HG03571 (cell line): ENCODE data around the gene MMP2.

Experiments used
- ATAC-seq: cut with Tn5 transposase; IDR thresholded peaks from one replicate; pipeline ENCODE4 v1.9.1; 2021; ENCODE audit not compliant: unreplicated experiment

The MMP2 gene

DNA sequence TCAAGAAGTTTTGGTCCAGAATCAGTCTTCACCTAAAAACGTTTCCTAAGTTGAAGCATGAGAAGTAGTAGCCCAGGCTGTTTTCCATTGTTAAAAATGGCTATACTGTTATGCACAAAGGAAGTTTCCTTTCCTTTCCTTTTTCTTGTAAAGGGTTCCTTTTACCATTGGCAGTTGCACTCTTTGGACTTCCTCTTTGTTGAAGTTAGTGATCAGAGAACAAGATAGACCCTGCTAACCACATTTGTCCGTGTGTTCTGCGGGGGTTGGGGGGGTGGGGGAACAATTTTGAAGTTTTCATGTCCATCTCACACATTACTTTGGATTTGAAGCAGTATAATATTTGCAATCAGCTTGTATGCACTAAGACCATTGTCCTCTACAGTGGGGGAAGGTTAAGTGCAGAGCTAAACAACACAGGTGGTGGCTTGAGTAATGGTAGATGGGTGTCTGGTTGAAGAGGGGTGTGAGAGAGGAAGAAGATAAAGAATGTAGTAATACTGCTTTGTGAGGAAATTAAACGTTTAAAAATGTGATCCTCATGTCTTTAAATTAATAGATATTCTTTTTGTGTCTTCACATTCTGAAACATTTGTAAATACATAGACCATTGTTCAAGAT lies 31.3 kb downstream of the MMP2 start:
- no peak for ATAC-seq

DNA sequence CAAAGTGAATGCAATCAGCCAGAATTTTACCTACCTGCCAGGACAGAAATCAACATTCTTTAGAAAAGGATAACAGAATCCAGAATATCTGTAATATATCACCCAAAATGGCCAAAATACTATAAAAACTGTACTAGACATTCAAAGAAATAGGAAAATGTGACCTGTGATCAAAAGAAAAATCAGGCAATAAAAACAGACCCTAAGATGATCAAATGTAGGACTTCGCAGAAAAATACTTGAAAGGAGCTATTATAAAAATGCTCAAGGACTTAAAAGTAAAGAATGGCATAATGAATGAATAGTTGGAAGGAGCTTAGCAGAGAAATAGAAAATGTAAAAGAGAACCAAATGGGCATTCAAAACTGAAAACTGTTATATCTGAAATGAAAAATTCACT lies 33.9 kb downstream of the MMP2 start:
- no peak for ATAC-seq

DNA sequence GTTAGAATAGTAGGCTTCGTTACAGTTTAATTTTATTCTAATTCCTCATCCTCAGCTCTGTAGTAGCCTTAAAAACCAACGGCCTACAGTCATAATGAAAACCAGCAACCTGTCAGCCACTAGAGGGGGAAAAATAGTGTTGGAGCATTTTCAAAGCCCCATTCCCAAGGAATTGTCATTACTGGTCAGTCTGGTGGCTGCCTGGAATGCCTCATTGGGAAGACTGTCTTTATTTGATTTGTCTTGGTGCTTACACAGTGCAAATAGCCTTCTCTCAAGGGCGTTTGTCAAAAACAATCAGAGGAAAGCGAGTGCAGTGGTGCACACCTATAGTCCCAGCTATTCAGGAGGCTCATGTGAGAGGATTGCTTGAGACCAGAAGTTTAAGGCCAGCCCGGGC lies 34.6 kb downstream of the MMP2 start:
- ATAC-seq = no peak

DNA sequence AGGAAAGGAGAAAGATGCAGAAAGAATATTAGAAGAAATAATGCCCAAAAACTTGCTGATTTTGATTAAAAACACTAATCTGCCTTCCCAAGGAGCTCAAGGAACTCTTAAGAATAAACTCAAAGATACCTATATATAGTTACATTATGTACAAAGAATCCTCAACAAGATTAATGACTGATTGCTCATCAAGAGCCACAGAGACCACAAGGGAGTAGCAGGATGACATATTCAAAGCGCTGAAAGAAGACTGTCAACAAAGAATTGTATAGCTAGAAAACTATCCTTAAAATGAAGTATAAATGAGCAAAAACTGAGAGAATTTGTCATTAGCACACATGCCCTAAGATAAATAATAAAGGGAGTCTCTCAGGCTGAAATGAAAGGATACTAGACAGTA lies 36.1 kb downstream of the MMP2 start:
- no peak for ATAC-seq

DNA sequence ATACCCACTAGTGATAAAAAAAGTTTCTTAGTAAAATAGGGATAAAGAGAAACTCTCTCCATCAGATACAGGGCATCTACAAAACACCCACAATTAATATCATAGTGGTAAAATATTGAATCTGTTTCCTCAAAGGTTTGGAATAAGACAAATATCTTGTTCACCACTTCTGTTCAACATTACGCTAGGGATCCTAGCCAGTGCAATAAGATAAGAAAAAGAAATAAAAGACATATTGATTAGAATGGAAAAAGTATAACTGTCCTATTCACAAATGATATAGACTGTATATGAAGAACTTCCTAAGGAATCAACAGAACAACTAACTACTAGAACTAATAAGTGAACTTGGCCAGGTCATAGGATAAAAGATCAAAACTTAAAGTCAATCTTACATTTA lies 42.8 kb downstream of the MMP2 start:
- ATAC-seq = no peak

DNA sequence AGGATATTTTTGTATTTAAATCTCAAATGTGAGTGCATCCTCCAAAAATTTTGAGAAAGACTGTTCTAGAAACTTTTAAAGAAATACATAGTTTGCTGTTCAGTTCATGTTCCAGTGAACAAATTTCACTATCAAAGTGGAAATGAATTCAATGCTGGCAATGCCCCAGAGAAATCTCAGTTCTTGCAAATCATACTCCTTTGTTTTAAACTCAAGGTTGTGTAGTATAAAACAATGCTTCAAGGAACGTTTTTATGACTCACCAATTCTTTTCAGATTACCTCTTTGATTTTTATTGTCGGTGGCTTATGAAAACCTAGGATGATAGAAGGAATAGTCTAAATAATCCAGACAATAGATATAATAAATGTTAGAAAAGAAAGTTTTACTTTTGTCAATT lies 47.4 kb downstream of the MMP2 start:
- ATAC-seq = no peak

DNA sequence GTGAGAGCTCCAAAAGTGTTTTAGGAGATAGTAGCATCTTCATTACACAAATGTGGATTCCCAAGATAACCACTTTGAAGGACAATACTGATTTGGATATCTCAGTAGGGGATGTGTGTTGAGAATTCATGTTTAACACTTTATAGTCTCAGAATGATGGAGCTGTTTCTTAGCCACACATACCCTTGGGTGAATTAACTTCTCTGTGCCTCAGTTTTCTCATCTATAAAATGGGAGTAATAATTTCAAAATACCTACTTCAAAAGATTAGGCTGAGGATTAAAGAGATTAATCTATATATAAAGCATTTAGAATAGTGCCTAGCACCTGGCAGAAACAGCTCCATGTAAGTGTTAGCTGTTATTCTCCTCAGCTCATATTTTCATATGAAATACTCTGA lies 48.9 kb downstream of the MMP2 start:
- no peak for ATAC-seq

DNA sequence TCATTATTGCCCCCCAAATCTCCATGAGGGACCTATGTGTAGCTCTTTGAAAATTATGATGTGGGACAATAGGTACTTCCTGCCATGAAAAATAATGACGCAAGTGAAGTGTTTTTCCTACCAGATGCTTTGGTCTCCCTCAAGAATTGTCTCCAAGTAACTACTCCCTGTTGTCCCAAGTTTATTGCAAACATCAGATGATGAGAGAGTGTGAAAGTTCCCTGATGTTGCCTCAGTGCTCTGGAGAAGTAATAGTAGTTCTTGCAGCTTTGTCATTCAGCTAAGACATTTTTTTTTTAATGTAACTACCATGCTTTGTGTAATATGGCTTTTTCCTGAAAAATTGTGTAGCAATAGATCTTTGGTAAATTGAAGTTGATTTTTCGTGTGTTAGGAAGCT lies 50.0 kb downstream of the MMP2 start:
- ATAC-seq = no peak

DNA sequence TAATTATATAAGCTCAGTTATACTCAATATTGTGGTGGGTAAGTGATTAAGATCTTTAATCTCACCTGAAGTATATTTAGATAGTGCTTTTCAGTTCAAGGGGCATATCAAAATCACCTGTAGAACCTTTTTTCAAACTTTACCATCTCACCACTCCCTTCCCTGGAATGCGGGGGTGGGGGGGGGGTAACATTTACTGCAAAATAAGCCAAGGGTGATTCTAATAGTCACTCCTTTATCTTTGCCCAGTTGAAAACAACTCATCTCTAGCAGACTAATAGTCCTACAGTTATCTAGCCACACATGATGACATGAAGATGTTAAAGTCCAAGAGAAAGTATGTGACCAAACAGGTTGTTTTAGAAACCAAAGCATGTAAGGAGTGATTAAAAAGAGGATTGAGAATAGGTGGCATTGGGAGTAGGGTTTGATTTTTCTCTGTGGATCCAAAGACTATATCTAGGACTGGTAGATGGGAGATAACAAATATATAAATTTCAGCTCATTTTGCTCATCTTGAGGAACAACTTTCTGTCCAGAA lies 51.4 kb downstream of the MMP2 start:
- ATAC-seq = no peak

DNA sequence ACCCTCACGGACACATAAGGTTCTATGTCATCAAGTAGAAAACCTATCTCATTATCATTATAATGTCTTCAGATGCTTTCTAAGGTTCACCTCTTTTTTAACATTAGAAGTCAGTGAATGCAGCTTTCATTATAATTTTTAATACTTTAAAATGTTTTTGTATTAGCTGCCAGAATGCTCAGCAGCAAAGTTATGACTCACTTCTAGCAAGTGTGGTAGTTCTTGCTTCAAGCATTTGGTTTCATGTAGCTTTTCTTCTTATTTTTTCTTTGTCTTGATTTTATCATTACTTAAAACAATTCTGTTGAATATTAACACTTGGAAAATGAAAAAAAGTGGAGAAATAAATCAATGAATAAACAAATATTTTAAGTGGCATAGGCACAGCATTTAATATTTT lies 53.2 kb downstream of the MMP2 start:
- no peak for ATAC-seq

DNA sequence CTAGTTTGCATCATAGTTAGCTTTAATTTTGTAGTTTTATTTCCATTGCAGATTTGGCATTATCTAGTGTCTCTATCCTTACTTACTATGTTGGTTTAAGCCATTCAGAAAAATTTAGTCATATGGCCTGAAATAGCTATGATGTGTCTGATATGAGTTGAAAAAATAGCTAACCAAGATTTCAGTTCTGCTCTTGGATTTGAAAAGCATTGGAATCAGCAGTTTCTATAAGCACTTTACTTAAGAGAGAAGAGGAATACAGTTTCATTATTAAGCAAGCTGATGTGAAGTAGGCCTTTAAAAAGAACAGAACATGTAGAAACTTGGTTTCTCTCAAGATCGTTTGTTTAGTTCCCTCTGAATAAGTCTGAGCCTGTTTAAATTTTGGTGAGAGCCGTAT lies 55.8 kb downstream of the MMP2 start:
- no peak for ATAC-seq

DNA sequence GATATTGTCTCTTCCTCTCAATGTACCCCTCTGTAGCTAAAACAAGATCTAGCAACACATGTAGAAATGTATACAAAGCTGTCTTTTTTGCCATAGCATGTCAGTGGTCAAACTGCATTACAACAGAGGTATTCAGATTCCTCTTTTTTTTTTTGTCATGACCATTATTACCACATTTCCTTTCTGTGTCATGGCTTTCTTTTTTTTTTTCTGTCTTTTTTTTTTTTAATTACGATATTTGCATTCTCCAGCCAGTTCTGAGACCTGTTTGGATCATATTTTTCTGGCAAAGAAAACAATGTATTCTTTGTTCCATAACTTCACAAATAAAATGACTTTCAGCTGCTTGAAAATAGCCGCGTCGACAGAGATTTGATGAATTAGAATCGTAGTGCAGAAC lies 60.1 kb downstream of the MMP2 start:
- no peak for ATAC-seq

DNA sequence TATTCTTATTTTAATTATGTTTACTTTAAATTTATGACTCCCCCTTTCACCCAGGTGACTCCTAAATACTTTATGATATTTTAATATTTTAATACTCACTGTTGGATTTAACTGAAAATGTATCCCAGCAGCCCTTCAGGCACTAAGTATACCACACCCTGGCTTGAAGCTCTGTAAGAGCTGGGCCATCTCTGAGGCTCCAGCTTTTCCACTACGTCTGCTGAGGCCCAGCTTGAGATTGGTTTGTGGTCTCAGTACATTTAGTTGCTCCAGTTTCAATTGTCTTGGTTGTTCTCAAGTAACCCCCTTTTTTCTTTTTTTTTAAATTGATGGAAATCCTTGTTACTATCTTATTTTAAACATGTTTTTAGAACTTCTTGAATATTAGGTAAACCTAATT lies 60.5 kb downstream of the MMP2 start:
- ATAC-seq = no peak

DNA sequence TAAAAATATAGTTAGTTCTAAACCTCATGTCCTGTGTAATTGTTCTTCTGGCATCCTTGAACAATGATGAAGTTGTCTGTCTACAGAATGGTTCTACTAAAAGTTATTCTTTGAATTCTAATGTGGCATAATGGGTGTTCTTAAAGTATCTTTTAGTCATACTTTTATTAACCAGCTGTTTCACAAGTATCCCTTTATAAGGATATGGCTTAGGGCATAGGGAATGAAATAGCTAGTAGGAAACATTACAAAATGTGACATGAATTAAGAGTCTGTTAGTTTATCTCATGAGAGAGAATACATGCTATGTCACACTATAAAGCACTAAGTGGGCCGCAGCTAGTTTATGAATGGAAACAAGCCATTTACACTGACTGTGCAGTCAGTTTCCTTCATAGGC lies 61.2 kb downstream of the MMP2 start:
- no peak for ATAC-seq

DNA sequence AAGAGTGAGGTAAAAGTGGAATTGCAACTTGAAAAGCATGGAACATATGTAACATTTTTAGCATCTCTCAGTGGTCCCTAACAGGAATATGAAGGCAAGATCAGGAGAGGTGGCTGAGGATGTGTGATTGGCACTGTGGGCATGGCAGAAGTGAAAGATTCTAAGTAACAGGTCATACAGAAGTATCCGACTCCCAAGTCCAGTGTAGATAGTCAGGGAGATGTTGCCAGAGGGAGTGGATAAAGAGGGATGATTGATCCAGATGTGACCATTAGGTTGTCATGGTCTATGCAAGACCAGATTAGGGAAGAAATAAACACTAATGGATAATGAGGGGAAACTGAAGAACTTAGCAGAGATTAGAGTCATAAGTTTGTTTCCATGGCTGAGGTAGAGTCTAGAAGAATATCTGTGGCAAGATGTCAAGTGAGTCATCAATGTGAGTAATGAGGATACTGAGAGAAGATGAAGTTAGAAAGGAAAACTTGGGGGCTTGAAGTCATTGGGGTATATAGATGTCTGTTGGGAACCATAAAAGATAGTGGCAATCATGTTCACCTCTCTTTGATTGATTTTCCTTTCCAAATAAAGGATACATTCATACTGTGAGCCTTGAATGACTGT lies 63.6 kb downstream of the MMP2 start:
- no peak for ATAC-seq

DNA sequence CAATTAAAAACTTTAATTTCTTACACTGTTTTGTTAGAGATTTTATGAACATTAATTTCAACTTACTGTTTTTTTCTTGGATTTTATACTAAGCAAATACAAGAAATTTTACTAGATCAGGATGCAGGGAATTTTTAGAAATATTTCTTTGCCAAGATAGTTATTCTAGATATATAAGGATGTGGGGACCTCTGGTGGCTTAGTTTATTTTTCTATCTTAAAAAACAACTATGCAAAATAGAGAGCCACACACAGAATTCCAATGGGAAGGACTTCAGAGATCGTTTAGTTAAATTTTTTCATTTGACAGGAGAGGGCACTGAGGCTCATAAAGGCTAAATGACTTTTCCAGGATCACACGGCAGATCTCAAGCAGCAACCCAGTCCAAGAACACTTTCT lies 64.5 kb downstream of the MMP2 start:
- ATAC-seq = no peak

DNA sequence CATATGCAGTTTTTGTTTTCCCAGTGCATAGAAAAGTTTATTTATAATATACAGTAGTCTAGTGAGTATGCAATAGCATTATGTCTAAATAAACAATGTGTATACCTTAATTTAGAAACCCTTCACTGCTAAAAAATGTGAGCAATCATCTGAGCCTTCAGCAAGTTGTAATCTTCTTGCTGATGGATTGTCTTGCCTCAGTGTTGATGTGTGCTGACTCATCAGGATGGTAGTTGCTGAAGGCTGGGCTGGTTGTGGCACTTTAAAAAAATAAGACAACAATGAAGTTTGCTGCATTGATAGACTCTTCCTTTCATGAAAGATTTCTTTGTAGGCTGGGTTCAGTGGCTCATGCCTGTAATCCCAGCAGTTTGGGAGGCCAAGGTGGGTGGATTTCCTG lies 73.6 kb downstream of the MMP2 start:
- no peak for ATAC-seq

DNA sequence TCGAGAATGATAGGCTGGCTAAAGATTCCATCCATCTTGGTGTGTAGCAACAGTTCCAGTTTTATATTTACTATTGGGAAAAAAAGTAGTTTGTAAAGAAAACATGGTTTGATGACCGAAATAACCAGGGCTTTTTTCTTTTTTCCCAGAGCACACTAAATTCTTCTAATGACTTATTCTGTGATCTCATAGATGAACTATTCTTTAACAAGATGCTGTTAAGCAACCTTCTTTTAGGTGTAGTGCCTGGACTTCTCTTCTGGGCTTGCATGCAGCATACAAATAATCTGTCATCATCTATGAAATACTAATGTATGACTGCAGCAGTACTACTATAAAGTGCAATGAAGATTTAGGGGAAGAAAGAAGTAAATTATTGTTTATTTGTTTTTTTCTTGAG lies 76.4 kb downstream of the MMP2 start:
- no peak for ATAC-seq
